IPS-18c (cell line): ENCODE results near the gene FH.
A peak's percentile ranks its signal among the peaks of the same experiment; 100 is the strongest.

Source experiments
- H3K4me3 ChIP-seq: 2 replicates; pipeline ENCODE4 v1.7.0; 2013; ENCODE audit warnings: low read depth, mild to moderate bottlenecking, low read length, moderate library complexity; ENCODE audit not compliant: insufficient read depth
- H3K9me3 ChIP-seq: one replicate; pipeline ENCODE4 v1.6.1; 2013; ENCODE audit warnings: mild to moderate bottlenecking, low read length, moderate library complexity; ENCODE audit not compliant: control insufficient read depth, insufficient read depth

FH gene

DNA sequence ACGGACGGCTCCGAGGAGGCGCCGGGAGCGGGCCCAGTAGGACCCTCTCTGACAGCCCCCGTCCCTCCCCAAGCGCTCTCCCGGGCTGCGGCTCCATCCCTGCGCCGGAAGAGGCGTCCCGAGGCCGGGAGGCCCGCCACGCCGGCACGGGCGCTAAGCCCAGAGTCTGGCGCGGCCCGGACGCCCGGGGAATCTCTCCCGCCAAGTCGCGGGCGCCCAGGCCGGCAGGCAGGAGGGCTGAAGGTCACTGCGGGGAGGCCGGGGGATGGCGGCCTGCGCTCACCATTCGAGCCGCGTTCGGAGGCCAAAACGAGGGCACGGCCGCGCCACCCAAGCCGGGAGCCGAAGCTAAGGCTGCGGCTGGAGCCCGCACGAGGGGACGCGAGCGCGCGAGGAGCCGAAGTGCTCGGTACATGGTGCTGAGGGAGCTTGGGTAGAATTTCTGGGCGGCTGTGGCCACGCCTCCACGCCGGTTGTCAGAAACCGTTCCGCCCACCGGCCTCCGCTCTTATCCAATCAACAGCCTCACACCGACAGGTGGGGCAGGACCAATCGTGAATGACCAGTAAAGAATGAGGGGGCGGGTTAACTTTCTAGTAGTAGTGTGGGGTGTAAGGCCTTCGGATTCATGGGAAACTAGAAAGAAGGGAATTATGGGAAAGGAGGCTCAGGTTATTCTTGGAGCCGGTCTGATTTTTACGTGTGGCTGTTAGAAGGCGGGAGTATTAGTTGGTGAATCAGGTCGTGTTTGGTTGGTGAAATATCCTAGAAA lies at the start of gene FH:
FH (minus strand) TSS at position 448 of the 772 bp plus-strand sequence; CDS start at position 415, 33 bp downstream.
- H3K4me3 ChIP-seq = peak within 1 kb of the TSS; percentile 85
- no peaks in the 10 kb centered on the region for H3K9me3 ChIP-seq

DNA sequence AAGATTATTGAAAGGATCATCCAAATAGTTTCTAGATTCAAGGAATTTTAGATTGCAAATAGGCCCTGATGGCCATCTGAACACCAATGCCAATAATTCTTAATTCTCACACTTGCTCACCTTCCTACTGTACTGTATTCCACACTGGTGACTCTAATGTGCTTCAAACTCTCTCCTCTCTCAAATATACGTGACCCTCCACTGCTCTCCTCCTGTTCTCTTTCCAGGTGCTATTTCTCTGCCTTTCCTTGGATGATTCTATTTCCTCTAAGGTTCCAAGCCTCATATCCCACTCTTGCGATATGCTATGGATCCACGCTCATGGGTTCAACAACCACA lies 41.3 kb upstream of the FH start:
- Histone ChIP-seq H3K9me3 (no peaks in the 10 kb centered on the region), H3K4me3 (no peak overlapping the region)

GRCh38 chr1:241560146-241560848 lies 40.7 kb upstream of the FH start:
- Histone ChIP-seq H3K9me3 (no peaks in the 10 kb centered on the region), H3K4me3 (no peak overlapping the region)

DNA sequence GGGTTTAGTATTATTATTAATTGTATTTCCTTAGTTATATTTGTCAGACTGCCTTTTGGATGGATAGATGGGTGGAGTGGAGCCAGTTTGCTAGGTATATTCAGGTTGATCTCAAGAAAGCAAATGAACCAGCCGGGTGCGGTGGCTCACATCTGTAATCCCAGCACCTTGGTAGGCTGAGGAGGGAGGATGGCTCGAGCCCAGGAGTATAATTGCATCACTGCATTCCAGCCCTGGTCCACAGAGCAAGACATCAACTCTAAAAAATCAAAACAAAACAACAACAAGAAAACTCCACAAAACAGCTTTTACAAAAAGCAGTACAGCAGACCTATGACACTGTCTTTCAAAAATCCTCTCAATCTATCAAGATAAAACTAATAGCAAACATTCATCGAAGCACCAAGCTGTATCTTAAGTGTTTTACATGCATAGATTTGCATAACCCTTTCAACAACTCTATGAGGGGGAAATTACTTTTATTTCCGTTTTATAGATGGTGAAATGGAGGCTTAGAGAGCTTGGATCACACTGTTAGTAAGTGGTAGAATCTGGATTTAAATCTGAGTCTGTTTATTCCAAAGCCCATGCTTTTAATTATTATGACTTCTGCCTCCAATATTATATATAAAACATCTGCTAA lies 38.1 kb upstream of the FH start:
- H3K9me3 ChIP-seq = no peaks in the 10 kb centered on the region

DNA sequence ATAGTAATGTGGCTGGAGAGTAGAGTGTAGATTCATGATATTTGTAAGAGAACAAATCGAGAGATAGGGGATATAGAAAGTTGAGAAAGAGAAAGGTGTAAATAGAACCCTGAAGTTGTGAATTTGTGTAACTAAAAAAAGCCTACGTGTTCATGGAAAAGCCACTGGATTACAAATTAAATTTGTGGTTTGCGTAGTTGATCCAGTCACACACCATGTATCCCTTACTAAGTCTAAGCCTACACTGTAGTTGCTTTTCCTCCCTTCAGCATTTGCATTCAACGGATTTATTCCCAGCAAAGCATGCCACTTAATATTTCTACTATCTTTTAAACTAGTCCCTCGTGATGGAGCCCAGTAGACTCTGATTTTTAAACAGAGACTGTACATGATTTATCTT lies 37.5 kb upstream of the FH start:
- no peaks in the 10 kb centered on the region for H3K9me3 ChIP-seq
- no peak overlapping the region for H3K4me3 ChIP-seq

More for the DNA sequence above, 38.1 kb upstream of the FH start:
- H3K4me3 ChIP-seq = no peak overlapping the region

- no peaks in the 10 kb centered on the region for H3K9me3 ChIP-seq
- no peak overlapping the region for H3K4me3 ChIP-seq
These were observed 36.0 kb upstream of the FH start for GRCh38 chr1:241555526-241555925.

- no peak overlapping the region for H3K4me3 ChIP-seq
These were observed 34.5 kb upstream of the FH start for GRCh38 chr1:241553886-241554592.

DNA sequence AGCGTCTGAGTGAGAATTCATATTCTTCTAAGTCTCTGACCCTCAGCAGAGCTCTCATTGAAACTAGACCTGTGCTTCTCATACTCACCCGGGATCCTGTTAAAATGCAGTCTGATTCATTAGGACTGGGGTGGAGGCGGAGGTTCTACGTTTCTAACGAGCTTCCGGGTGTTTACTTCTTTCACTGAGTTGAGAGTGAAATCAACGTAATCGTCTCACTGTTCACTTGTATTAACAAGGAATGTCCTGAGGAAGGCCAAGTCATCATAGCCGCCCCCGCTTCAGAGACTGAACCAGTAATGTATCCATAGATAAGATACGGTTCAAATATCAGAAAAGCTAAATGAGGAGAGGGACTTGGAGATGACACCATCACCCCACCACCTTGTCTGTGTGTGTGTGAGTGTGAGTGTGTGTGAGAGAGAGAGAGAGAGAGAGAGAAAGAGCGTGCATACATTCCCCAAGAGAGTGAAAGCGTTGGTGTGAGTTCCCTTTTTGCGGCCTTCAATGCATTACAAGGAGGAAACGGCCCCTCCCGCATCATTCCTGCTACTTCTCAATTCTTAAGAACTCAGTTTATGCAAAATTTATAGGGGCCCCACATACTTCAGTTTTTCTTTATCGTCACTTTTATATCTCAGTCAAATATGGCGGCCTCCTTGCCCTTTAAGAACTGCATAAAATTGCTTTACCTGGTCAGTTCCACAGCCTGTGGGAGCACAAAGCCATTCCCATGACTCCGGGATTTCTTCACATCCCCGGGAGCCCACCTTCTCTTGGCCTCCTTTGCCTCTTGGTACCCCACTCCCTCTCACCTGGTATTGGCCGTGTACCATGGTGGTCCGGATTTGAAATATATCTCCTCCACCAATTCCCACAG lies 32.4 kb upstream of the FH start:
- Histone ChIP-seq H3K4me3 (no peak overlapping the region), H3K9me3 (no peaks in the 10 kb centered on the region)

More at GRCh38 chr1:241553886-241554592, 34.5 kb upstream of the FH start:
- H3K9me3 ChIP-seq = no peaks in the 10 kb centered on the region

- no peak overlapping the region for H3K4me3 ChIP-seq
- H3K9me3 ChIP-seq = no peaks in the 10 kb centered on the region
These were observed 30.8 kb upstream of the FH start for GRCh38 chr1:241550318-241550717.

GRCh38 chr1:241548008-241548407 lies 28.5 kb upstream of the FH start:
- H3K9me3 ChIP-seq = no peaks in the 10 kb centered on the region
- H3K4me3 ChIP-seq = no peak overlapping the region

GRCh38 chr1:241542199-241542907 lies 22.8 kb upstream of the FH start:
- Histone ChIP-seq H3K9me3 (no peaks in the 10 kb centered on the region), H3K4me3 (no peak overlapping the region)

DNA sequence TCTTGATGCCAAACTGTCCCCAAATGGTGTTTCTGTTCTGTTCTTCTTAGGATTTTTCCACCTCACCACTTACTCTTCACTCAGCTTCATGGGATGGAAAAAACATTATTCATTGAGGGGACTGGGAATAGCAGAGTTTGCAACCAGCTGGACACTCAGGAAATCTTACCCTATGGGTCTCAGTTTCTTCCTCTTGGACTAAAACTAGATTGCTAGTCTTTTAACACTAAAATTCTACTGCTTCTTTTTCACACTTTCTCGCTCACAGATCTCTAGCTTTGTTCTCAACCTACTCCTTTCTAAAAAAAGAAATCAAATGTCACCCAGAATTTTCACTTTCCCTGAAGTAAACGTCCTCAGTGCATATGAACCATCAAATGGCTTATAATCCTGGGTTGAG lies 17.4 kb upstream of the FH start:
- no peak overlapping the region for H3K4me3 ChIP-seq
- no peaks in the 10 kb centered on the region for H3K9me3 ChIP-seq

- H3K4me3 ChIP-seq = no peak overlapping the region
- H3K9me3 ChIP-seq = no peaks in the 10 kb centered on the region
These were observed 16.7 kb upstream of the FH start for GRCh38 chr1:241536304-241536703.

DNA sequence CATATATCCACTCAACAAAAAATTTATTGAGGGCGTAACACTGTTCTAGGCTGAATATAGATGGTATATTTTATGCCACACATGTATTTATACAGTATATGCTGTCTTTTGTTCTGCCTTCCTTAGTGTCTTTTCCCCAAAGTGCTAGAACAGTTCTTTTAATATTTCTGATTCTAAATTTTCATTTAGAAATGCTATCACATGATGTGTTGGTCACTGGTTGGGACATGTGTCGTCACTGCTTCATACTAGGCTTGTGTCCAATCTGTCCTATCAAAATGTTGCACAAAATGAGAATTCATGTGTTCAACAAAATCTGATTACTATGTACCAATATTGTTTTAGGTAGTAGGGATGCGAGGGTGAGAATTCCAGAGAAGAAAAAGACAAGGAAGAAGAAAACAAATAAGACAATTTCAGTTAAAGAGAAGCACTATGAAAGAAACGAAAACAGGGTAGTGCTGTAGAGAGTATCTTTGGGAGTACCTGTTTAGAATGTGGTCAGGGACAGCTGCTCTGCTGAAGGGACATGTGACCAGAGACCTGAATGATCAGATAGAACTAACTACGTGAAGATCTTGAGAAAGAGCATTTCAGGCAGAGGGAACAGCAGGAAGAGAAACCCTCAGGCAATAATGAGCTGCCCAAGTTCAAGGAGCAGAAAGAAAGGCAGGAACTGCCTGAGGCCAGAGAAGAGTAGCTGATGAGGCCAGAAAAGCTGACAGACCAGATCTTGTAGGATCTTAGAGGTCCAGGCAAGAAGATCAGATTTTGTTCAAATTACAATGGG lies 14.0 kb upstream of the FH start:
- H3K4me3 ChIP-seq = no peak overlapping the region
- H3K9me3 ChIP-seq = no peaks in the 10 kb centered on the region

DNA sequence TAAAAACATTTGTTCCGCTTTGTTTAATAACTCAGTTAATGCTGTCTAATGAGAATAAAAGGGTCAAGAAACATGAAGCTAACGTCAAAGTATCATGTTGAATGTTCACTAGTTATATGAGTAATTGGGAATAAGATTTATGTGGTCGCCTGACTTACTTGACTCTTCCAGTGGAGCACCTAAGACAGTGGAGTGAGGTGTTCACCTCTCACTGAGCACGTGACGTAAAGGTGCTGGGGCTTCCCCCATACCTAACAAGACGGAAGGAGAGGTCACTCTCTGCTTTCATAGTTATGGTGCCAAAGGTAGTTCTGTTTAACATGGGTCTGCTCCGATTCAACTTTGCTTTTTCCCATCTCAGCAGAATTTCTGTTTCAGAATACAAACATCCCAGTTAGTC lies 13.3 kb upstream of the FH start:
- Histone ChIP-seq H3K4me3 (no peak overlapping the region), H3K9me3 (no peaks in the 10 kb centered on the region)

- Histone ChIP-seq H3K4me3 (no peak within 1 kb of the TSS), H3K9me3 (no peaks in the 10 kb centered on the region)
These were observed 12.6 kb upstream of the FH start, which contains the start of gene KMO for GRCh38 chr1:241532162-241532531. Gene KMO, plus strand, starts transcription at chr1:241532378. Its CDS starts 67 bp downstream, at chr1:241532445.
